HG03159 (cell line): ENCODE measurements around the gene PTDSS2.
A peak's percentile ranks its signal among the peaks of the same experiment; 100 is the strongest.
"Not testable (repeated sequence)": the region's sequence is repeated elsewhere in the genome, so short reads cannot be mapped to it uniquely, and the experiment has no call there.

ENCODE experiments used
- ATAC-seq: cut with Tn5 transposase; IDR thresholded peaks from one replicate; pipeline ENCODE4 v1.9.1; 2021; ENCODE audit warnings: mild to moderate bottlenecking, moderate library complexity; ENCODE audit not compliant: unreplicated experiment

PTDSS2 gene

DNA sequence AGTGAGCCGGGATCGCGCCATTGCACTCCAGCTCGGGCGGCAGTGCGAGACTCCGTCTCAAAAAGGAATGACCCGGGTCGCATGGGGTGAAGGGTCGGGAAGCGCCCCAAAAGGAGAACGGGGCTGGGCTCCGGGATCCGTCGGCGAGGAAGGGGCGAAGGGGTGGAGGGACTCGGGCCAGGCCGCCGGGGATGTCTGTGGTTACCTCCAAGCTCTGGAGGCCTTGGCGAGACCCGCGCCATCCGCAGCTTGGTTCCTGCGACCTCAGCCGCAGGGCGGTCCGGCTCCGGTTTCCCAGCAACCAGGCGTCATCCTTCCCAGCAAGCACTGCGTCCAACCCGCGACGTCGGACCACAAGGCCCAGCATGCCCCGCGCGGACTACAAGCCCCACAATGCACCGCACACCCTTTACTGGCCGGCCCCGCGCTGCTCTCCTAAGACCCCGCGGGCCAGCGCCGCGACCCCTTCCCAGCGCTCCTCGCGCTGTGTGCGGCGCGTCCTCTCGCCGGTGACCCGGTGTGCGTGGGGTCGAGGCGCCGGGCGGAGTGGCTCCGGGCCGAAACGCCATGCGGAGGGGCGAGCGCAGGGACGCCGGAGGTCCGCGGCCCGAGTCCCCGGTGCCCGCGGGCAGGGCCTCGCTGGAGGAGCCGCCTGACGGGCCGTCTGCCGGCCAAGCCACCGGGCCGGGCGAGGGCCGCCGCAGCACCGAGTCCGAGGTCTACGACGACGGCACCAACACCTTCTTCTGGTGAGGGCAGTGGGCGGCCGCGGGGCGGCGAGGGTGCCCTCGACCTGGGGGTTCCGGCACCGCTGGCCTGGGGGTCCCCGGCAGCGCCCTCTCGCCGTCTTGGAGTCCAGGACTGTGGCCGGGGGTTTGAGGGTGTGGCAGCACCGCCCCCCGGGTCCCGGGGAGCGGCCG is at the start of gene PTDSS2:
Gene PTDSS2 (plus strand): TSS at position 391 of the 920 bp plus-strand sequence. CDS start 177 bp downstream, at position 568.
- ATAC-seq, result peak; percentile 73

DNA sequence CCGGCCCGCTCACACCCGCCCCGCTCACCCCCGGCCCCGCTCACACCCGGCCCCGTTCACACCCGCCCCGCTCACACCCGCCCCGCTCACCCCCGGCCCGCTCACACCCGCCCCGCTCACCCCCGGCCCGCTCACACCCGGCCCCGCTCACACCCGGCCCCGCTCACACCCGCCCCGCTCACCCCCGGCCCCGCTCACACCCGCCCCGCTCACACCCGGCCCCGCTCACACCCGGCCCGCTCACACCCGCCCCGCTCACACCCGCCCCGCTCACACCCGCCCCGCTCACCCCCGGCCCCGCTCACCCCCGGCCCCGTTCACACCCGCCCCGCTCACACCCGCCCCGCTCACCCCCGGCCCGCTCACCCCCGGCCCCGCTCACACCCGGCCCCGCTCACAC is 48.9 kb upstream of the PTDSS2 start:
- not testable (repeated sequence) for ATAC-seq

DNA sequence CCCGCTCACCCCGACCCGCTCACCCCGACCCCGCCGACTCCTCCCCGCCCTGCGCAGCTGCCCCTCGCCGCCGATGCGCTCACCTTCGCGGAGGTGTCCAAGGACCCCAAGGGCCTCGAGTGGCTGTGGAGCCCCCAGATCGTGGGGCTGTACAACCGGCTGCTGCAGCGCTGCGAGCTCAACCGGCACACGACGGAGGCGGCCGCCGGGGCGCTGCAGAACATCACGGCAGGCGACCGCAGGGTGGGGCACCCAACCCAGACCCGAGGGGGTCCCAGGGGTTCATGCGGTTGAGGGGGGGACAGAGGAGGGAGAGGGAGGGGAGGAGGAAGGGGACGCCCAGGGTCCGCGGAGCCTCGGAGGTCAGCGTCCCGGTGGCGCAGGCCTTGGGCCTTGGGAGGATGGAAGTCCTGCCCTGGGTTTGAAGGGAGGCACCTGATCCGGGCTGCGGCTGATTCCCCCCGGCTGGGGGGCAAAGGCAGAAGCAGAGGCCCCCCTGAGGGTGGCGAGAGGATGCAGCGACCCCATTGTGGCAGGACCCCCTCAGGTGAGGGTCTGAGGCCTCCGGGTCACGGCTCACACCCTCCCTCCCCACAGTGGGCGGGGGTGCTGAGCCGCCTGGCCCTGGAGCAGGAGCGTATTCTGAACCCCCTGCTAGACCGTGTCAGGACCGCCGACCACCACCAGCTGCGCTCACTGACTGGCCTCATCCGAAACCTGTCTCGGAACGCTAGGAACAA is 46.9 kb upstream of the PTDSS2 start:
- ATAC-seq, result no peak

DNA sequence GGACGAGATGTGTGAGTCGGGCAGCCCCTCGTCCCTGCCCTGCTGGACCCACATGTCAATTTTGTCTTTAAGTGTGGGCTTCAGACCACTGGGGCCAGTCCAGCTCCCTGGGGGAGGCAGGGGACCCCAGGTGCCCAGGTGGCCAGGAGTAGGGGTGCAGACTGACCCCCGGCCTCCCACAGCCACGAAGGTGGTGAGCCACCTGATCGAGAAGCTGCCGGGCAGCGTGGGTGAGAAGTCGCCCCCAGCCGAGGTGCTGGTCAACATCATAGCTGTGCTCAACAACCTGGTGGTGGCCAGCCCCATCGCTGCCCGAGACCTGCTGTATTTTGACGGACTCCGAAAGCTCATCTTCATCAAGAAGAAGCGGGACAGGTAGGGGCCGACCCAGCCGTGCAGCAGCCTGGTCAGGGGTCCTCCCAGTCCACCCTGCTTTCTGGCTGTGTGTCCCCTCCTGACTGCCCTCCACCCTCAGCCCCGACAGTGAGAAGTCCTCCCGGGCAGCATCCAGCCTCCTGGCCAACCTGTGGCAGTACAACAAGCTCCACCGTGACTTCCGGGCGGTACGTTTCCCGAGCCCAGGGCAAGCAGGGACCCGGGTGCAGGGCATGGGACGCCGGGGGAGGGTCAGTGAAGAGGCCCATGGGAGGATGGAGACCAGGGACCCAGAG is 46.2 kb upstream of the PTDSS2 start:
- ATAC-seq, result no peak

DNA sequence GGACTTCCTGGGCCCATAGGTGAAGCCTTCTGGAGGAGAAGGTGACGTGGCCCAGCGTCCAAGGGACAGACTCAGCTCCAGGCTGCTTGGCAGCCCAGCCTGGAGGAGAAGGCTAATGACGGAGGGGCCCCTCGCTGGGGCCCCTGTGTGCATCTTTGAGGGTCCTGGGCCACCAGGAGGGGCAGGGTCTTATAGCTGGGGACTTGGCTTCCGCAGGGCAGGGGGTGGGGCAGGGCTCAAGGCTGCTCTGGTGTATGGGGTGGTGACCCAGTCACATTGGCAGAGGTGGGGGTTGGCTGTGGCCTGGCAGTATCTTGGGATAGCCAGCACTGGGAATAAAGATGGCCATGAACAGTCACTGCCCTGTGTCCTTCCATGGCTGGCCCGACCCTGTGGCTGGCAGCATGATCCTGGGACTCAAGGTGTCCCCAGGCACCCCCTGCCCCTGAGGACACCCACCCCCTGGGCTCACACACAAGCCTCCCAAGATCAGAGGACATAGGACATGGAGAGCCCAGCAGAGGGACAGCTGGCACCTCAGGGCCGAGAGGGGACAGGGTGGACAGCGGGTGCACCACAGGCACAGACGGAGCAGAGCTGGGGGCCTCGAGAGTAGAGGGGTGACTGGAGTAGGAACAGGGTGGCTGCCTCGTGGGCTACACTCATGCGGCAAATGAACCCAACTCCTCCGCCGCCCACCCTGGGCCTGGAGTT is 45.4 kb upstream of the PTDSS2 start:
- no peak for ATAC-seq

DNA sequence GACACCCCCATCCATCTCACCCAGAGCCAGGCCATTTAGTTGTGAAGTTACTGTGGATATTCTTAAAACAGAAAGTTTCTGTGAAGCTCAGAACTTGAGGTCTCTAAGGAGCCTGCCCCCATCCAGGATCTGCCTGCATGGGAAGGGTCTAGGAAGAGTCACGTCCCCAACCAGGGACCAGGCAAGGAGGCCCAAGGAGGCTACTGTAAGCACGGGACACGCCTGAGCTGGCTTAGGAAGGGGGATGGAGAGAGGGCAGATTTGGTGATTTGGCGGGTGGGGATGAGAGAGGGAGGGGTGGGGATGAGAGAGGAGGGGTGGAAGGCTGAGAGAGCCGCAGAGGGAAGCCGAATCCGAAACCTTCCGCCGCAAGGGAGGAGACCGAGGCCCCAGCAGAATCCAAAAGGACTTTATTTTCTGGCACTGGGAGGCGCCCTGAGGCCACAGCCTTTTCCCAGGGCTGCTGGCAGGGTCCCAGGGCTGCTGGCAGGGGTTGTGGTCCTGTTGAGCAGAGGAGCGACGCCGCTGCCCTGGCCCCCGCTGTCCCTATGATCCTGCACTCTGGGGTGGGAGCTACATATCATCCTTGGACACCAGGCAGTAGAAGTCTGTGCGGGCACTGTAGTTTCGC is 44.6 kb upstream of the PTDSS2 start:
- ATAC-seq, result no peak

DNA sequence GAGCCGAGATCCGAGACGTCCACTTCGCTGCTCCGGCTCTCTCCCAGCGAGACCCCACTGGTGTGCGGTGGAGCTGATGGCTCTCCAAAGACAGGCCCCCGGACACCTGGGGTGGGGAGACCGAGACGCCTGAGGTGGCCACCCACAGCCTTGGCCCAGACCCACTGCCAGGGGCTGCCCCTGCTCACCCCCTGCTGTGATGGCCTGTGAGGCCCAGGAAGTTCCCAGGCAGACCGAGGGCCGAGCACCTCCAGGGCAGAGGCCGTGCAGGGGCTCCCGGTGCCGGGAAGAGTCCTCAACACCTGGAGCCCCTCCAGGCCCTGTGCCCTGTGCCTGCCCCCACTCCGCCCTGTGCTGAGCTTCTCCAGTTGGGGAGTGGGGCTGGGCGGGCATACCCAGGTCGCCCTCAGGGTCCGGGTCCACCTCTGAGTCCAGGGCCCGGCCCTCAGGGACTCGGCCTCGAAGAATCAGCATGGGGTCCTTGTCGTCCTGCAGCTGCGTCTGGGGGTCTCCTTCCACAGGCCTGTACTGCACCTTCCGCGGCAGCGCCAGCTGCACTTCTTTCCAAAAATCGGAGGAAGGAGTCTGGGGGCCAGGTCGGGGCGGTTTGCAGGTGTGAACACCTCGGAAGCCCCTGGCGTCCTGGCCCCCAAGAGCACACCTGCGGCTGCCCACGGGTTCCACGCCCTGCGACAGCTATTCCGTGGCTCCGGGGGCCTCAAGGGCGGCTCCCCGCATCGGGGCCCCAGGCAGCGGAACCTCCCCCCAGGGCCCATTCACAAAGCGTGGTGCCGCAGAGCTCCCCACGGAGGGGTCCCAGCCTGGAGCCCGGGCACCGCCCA is 43.9 kb upstream of the PTDSS2 start:
- no peak for ATAC-seq

DNA sequence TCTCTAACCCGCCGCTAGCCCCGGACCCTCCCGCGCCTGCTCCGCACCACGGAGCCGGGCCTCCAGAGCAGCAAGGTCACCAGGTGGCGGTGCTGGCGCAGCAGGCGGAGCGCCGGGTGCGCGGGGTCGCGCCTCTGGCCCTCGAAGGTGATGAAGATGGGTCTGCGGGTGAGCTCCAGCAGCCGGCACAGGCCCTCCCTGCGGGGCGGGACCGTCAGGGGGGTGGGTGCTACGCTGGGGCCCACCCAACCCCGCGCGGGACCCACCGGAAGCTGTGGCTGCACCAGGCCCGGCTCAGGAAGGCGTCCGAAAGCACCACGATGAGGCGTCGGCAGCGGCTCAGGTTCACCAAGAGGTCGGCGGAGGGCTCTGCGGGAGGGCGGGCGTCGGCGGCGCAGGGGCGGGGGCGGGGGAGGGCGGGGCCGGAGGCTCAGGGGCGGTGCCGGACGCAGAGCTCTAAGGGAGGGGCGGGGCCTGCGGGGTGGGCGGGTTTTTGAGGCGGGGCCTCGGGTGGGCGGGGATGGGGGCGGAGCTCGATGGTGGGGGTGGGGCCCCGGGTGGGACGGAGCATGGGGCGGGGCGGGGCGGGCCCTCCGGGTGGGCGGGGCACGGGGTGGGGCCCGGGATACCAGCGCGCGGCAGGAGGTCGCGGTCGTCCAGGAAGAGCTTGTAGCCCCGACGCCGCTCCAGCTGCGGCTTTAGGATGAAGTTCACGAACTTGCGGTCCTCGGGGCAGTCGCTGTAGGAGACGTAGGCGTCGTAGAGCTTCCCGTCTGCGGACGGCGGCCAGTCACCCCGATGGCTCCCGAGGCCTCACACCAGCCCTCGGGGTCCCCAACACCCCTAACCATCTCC is 43.1 kb upstream of the PTDSS2 start:
- peak; percentile 68 for ATAC-seq

DNA sequence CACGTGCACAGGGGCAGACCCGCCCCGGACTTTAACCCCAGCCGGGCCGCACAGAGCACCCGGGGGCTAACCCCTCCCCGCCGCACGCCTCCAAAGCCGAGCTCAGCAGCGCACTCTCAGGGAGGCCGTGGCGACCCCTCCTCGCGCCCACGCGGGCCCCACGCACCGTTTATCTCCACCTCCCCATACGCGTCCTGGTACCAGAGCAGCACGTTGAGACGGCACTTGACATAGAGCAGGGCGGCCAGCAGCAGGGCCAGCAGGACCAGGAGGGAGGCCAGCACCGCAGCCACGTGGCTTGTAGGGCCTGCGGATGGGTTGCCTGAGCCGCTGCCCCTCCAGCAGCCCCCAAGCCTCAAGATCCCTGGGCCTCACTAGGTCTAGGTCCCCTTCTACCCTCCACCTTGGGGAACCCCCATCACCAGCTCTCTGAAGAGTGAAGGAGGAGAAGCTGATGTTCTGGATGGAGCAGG is 42.4 kb upstream of the PTDSS2 start:
- ATAC-seq, result peak; percentile 5

DNA sequence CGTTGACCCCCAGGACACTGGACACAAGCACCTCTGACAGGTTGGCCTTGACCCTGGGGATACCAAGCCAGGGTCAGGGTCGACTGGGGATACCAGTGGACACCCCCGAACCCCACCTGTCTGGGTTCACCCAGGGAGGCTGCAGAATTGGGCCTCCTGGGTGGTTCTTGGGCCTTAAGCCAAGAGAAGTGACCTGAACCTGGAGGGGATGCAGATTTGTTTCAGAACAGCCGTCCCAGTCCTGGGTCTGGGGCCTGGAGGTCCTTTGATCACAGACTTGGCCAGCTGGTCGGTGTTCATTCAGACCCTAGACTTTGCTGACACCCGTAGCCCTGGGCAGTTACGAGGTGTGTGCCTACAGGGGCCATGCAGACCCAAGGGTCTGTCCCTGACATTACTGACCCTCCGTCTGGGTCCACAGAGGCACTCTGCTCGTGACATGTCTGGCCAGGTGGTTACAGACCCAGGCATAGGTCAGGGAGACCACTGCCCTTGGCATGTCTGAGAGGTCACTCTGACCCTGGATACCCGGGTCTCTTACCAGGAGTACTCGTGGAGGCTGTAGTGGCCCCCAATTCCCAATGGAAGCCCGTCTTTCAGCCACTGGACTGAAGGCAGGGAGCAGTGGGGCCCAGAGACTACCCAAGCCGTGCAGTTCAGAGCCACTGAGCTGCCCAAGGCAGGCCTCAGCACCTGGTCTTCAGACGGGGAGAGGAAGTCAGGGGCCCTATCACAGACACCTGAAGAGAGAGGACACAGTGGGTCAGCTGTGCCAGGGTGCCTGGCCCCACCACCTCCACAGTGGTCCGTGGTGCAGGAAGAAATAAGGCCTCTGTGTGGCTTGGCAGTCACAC is 41.7 kb upstream of the PTDSS2 start:
- ATAC-seq, result no peak

DNA sequence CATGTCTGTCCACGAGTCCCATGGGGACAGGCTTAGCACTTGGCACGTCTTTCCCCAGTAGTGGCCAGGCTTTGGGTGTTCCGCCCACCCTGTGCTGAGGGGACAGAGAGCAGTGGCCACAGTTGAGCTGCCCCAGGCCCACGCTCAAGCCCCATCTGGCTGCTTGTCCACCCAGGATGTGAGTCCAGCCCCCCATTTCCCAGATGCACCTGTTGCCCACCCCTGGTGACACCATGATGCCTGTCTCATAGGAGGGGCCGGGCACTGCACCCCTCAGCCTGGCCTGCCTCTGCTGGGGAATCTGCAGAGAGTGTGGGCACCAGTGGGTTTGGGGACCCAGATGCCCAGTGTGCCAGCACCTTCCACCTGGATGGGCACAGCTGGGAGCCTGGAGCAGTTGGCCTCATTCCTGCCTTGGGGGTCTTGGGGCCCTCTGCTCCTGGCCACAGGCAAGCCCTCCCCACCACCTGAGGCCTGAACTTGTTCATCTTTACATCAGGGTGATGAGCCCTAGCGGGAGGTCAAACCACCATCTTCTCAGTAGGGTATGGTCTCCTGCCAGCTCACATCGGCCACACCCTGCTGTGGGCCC is 41.0 kb upstream of the PTDSS2 start:
- no peak for ATAC-seq

DNA sequence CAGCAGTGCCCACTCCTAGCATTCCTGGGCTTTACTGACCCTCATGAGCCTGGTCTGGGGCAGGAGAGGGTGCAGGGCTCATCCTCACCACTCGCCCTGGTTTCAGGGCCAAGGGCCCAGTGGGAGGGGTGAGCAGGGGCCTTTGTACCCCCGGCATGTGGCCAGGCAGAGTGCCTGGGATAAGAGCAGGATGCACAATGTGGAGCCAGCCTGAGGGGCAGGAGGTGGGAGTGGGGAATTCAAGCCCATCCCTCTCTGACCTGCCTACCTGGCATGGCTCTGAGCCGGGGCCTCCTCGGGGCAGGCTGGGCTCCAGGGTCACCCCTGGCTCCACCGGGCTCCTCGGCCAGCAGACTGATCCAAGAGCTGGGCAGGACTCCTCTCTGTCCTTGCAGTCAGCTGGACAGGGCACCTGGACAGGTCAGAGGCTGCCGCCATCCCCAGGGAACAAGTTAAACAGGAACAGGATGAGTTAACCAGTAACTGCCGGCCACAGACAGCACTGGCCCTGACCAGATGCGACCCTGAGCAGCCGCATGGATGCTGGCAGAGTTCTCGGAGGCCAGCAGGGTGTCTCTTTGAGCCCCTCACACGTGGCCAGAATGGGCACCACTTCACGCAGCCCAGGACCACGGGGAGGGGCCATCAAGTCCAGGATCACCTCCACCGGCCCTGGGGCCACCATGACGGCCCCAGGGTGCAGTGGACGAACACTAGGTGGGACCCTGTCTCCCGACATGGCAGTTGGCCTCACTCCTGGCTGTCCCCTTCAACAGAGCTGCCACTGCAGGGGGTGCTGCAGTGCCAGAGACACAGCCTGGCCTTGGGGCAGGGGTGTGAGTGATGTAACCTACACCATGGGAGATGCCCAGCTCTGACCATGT is 40.2 kb upstream of the PTDSS2 start:
- no peak for ATAC-seq

DNA sequence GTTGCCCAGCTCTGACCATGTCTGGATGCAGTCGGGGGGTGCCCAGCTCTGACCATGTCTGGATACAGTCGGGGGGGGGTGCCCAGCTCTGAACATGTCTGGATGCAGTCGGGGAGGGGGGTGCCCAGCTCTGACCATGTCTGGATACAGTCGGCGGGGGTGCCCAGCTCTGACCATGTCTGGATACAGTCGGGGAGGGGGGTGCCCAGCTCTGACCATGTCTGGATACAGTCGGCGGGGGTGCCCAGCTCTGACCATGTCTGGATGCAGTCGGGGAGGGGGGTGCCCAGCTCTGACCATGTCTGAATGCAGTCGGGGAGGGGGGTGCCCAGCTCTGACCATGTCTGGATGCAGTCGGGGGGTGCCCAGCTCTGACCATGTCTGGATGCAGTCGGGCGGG is 39.4 kb upstream of the PTDSS2 start:
- not testable (repeated sequence) for ATAC-seq

DNA sequence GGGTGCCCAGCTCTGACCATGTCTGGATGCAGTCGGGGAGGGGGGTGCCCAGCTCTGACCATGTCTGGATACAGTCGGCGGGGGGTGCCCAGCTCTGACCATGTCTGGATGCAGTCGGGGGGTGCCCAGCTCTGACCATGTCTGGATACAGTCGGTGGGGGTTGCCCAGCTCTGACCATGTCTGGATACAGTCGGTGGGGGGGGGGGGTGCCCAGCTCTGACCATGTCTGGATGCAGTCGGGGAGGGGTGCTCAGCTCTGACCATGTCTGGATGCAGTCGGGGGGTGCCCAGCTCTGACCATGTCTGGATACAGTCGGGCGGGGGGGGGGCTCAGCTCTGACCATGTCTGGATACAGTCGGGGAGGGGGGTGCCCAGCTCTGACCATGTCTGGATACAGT is 38.6 kb upstream of the PTDSS2 start:
- not testable (repeated sequence) for ATAC-seq

DNA sequence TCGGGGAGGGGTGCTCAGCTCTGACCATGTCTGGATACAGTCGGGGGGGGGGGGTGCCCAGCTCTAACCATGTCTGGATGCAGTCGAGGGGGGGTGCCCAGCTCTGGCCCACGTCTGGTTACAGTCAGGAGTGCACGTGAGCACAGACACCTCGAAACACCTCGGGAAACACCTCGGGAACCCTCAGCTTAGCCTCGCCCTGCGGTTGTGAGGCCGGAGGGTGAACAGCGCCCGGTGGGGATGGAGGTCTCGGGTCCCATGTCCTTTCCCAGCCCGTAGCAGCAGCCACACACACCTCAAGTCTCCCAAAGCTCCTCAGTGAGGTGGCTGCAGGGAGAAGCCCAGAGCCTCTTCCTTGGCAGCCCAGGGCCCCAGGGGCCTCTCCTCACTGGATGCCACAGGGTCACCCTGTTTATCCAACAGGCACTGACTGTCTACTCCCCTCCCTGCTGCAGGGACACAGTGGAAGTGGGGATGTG is 37.4 kb upstream of the PTDSS2 start:
- ATAC-seq, result no peak
